ENCODE data around the gene COX18.

Gene COX18

GRCh38 chr4:73010789-73011628 lies 58.5 kb downstream of the COX18 start:
- Histone ChIP-seq H3K9ac (ENCODE audit: low read length) (no peak overlapping the region), H3K4me3 (ENCODE audit: low read depth, low read length, poor library complexity, severe bottlenecking) (no peak overlapping the region), H3K36me3 (ENCODE audit: insufficient read depth, low read length) (no peaks in the 10 kb centered on the region), H3K27me3 (ENCODE audit: insufficient read depth, low read length) (no peaks in the 10 kb centered on the region), H3K9me3 (ENCODE audit: low read length) (no peaks in the 10 kb centered on the region), H3K4me1 (ENCODE audit: insufficient read depth, low read length, severe bottlenecking) (no peaks in the 10 kb centered on the region), H2AFZ (ENCODE audit: low read length) (no peak overlapping the region), H4K20me1 (ENCODE audit: insufficient read depth, low read length) (no peaks in the 10 kb centered on the region), H3K4me2 (ENCODE audit: low read length) (no peak overlapping the region), H3K9me2 (ENCODE audit: low read depth, low read length) (no peaks in the 10 kb centered on the region), H3K27ac (ENCODE audit: low read depth, low read length, poor library complexity, severe bottlenecking) (no peak overlapping the region), H3K79me2 (ENCODE audit: insufficient read depth, low read length) (no peaks in the 10 kb centered on the region), H3F3A (ENCODE audit: insufficient read depth, low read length) (no peaks in the 10 kb centered on the region)
- TF ChIP-seq EZH2 (IDR thresholded peaks at IDR 0.05; ENCODE audit: borderline replicate concordance, low read length) (no peak), CTCF (IDR thresholded peaks at IDR 0.05; ENCODE audit: low read length) (no peak)

- no peak overlapping the region for H3K27ac ChIP-seq (ENCODE audit: low read depth, low read length, poor library complexity, severe bottlenecking)
These were observed 61.9 kb downstream of the COX18 start for GRCh38 chr4:73007526-73008100.

GRCh38 chr4:73006286-73006990 lies 63.1 kb downstream of the COX18 start:
- H3K36me3 ChIP-seq (ENCODE audit: insufficient read depth, low read length): no peaks in the 10 kb centered on the region
- 0 out of 2 replicates have a peak, but pooled peaks cover 4% of the 10 kb centered on the region for H3K27me3 ChIP-seq (ENCODE audit: insufficient read depth, low read length)
- no peak overlapping the region for H3K4me3 ChIP-seq (ENCODE audit: low read depth, low read length, poor library complexity, severe bottlenecking)
- no peaks in the 10 kb centered on the region for H3F3A ChIP-seq (ENCODE audit: insufficient read depth, low read length)
- no peaks in the 10 kb centered on the region for H3K9me3 ChIP-seq (ENCODE audit: low read length)
- no peaks in the 10 kb centered on the region for H3K4me1 ChIP-seq (ENCODE audit: insufficient read depth, low read length, severe bottlenecking)
- no peak overlapping the region for H2AFZ ChIP-seq (ENCODE audit: low read length)
- H3K27ac ChIP-seq (ENCODE audit: low read depth, low read length, poor library complexity, severe bottlenecking): no peak overlapping the region
- H4K20me1 ChIP-seq (ENCODE audit: insufficient read depth, low read length): no peaks in the 10 kb centered on the region
- TF ChIP-seq EZH2 (IDR thresholded peaks at IDR 0.05; ENCODE audit: borderline replicate concordance, low read length): no peak
- TF ChIP-seq CTCF (IDR thresholded peaks at IDR 0.05; ENCODE audit: low read length): no peak
- no peaks in the 10 kb centered on the region for H3K79me2 ChIP-seq (ENCODE audit: insufficient read depth, low read length)
- no peak overlapping the region for H3K4me2 ChIP-seq (ENCODE audit: low read length)
- H3K9me2 ChIP-seq (ENCODE audit: low read depth, low read length): no peaks in the 10 kb centered on the region
- no peak overlapping the region for H3K9ac ChIP-seq (ENCODE audit: low read length)

More at GRCh38 chr4:73007526-73008100, 61.9 kb downstream of the COX18 start:
- 0 out of 2 replicates have a peak, but pooled peaks cover 4% of the 10 kb centered on the region for H3K27me3 ChIP-seq (ENCODE audit: insufficient read depth, low read length)
- no peaks in the 10 kb centered on the region for H3K36me3 ChIP-seq (ENCODE audit: insufficient read depth, low read length)
- no peaks in the 10 kb centered on the region for H3F3A ChIP-seq (ENCODE audit: insufficient read depth, low read length)
- no peaks in the 10 kb centered on the region for H3K9me3 ChIP-seq (ENCODE audit: low read length)
- H3K9me2 ChIP-seq (ENCODE audit: low read depth, low read length): no peaks in the 10 kb centered on the region
- H3K9ac ChIP-seq (ENCODE audit: low read length): no peak overlapping the region
- H3K4me2 ChIP-seq (ENCODE audit: low read length): no peak overlapping the region
- no peaks in the 10 kb centered on the region for H3K4me1 ChIP-seq (ENCODE audit: insufficient read depth, low read length, severe bottlenecking)
- no peaks in the 10 kb centered on the region for H4K20me1 ChIP-seq (ENCODE audit: insufficient read depth, low read length)
- no peak for TF ChIP-seq CTCF (IDR thresholded peaks at IDR 0.05; ENCODE audit: low read length)
- TF ChIP-seq EZH2 (IDR thresholded peaks at IDR 0.05; ENCODE audit: borderline replicate concordance, low read length): no peak
- no peak overlapping the region for H3K4me3 ChIP-seq (ENCODE audit: low read depth, low read length, poor library complexity, severe bottlenecking)
- no peaks in the 10 kb centered on the region for H3K79me2 ChIP-seq (ENCODE audit: insufficient read depth, low read length)
- H2AFZ ChIP-seq (ENCODE audit: low read length): no peak overlapping the region

Measured in OCI-LY1 (cell line).